IMR-90 (cell line): Measurements from ENCODE around the gene BACH1. TPM values are rescaled to one million over a fixed set of nuclear protein-coding genes. Genes with fewer than 3 reads are reported as not detected.

Source experiments
- ATAC-seq: fragments of 200-7000 bp; cut with Tn5 transposase; 2 replicates; pipeline ENCODE4 v1.9.1; 2020; ENCODE audit warnings: low read depth, mild to moderate bottlenecking, moderate library complexity
- BruUV-seq: library from RNA; stranded (reverse); fragments of 400-500 nt; replicated peaks from 2 replicates; lab custom pipeline; 2021; lab: Mats Ljungman, UMichigan
- CTCF ChIA-PET: fragments of 300-600 bp; formaldehyde crosslinking; extraction: SDS; loops from one replicate; lab custom pipeline; 2021; ENCODE audit warnings: antibody characterized with exemption; lab: Yijun Ruan, JAX
- POLR2A ChIA-PET: fragments of 300-600 bp; sonication (Branson Sonifier 250); formaldehyde crosslinking; loops from one replicate; lab custom pipeline; 2022; ENCODE audit warnings: antibody characterized with exemption; ENCODE audit not compliant: unreplicated experiment; lab: Charles Lee
- DNase-seq: peaks from one replicate; pipeline ENCODE4 v3.0.0; 2013
- H2AFZ ChIP-seq: replicated peaks from 2 replicates; pipeline ENCODE3; 2013; ENCODE audit warnings: low read length, mild to moderate bottlenecking; ENCODE audit not compliant: poor library complexity
- H2AK5ac ChIP-seq: 2 replicates; pipeline ENCODE4 v1.6.1; 2013; ENCODE audit warnings: low read depth, low read length, inconsistent platforms
- H2AK9ac ChIP-seq: replicated peaks from 2 replicates; pipeline ENCODE3; 2013; ENCODE audit warnings: mild to moderate bottlenecking, low read depth, low read length, moderate library complexity; ENCODE audit not compliant: poor library complexity
- H2BK120ac ChIP-seq: 2 replicates; pipeline ENCODE4 v1.6.1; 2013; ENCODE audit warnings: low read depth, low read length, inconsistent platforms
- H2BK15ac ChIP-seq: 3 replicates; pipeline ENCODE4 v1.6.1; 2013; ENCODE audit warnings: low read depth, low read length, inconsistent platforms
- H2BK20ac ChIP-seq: 2 replicates; pipeline ENCODE4 v1.6.1; 2013; ENCODE audit warnings: low read depth, mild to moderate bottlenecking, inconsistent platforms, low read length, moderate library complexity
- H2BK5ac ChIP-seq: 2 replicates; pipeline ENCODE4 v1.6.1; 2013; ENCODE audit warnings: mild to moderate bottlenecking, low read depth, low read length, inconsistent platforms; ENCODE audit not compliant: poor library complexity, severe bottlenecking
- H3K14ac ChIP-seq: replicated peaks from 2 replicates; pipeline ENCODE4 v1.6.1; 2013; ENCODE audit warnings: low read depth, low read length, inconsistent platforms
- H3K18ac ChIP-seq: 2 replicates; pipeline ENCODE4 v1.6.1; 2013; ENCODE audit warnings: low read depth, low read length, control low read depth
- H3K23ac ChIP-seq: 2 replicates; pipeline ENCODE4 v1.6.1; 2013; ENCODE audit warnings: low read depth, low read length, inconsistent platforms
- H3K27ac ChIP-seq: 2 replicates; pipeline ENCODE4 v1.5.1; 2013; ENCODE audit warnings: mild to moderate bottlenecking, control low read depth, low read length; ENCODE audit not compliant: insufficient read depth
- H3K27me3 ChIP-seq: 2 replicates; pipeline ENCODE4 v1.6.1; 2013; ENCODE audit warnings: low read length; ENCODE audit not compliant: control insufficient read depth, insufficient read depth
- H3K36me3 ChIP-seq: 2 replicates; pipeline ENCODE4 v1.6.1; 2013; ENCODE audit warnings: low read length, mixed read lengths; ENCODE audit not compliant: control insufficient read depth, insufficient read depth
- H3K4ac ChIP-seq: 2 replicates; pipeline ENCODE4 v1.6.1; 2013; ENCODE audit warnings: low read depth, low read length, inconsistent platforms
- H3K4me1 ChIP-seq: 2 replicates; pipeline ENCODE4 v1.6.1; 2013; ENCODE audit warnings: low read length, mixed read lengths; ENCODE audit not compliant: control insufficient read depth, insufficient read depth
- H3K4me2 ChIP-seq: 2 replicates; pipeline ENCODE4 v1.6.1; 2013; ENCODE audit warnings: low read depth, mild to moderate bottlenecking, control low read depth, low read length, moderate library complexity
- H3K4me3 ChIP-seq: 2 replicates; pipeline ENCODE4 v1.5.1; 2013; ENCODE audit warnings: low read depth, mild to moderate bottlenecking, control low read depth, low read length, moderate library complexity; ENCODE audit not compliant: insufficient read depth
- H3K56ac ChIP-seq: 2 replicates; pipeline ENCODE4 v1.6.1; 2013; ENCODE audit warnings: low read length, inconsistent platforms; ENCODE audit not compliant: insufficient read depth; ENCODE audit errors: extremely low read depth
- H3K79me1 ChIP-seq, 2 experiments: 2 replicates each; pipeline ENCODE4 v1.6.1; 2013; ENCODE audit warnings: low read length in 2 of 2, inconsistent platforms in 1 of 2, low read depth in 1 of 2
- H3K9ac ChIP-seq: 2 replicates; pipeline ENCODE4 v1.6.1; 2013; ENCODE audit warnings: low read depth, low read length, control low read depth
- H3K9me1 ChIP-seq: 2 replicates; pipeline ENCODE4 v1.6.1; 2013; ENCODE audit warnings: low read length, inconsistent platforms; ENCODE audit not compliant: insufficient read depth
- H3K9me3 ChIP-seq: 2 replicates; pipeline ENCODE4 v1.6.1; 2013; ENCODE audit warnings: low read length; ENCODE audit not compliant: control insufficient read depth, insufficient read depth
- H4K20me1 ChIP-seq: 2 replicates; pipeline ENCODE4 v1.6.1; 2013; ENCODE audit warnings: low read length, inconsistent platforms; ENCODE audit not compliant: insufficient read depth
- H4K5ac ChIP-seq: 2 replicates; pipeline ENCODE4 v1.6.1; 2013; ENCODE audit warnings: mild to moderate bottlenecking, low read depth, low read length, control low read depth
- H4K8ac ChIP-seq, 2 experiments: 2 replicates each; pipeline ENCODE4 v1.6.1; 2013; ENCODE audit warnings: low read depth in 2 of 2, low read length in 2 of 2, control low read depth in 1 of 2, inconsistent platforms in 1 of 2
- H4K91ac ChIP-seq: 2 replicates; pipeline ENCODE4 v1.6.1; 2013; ENCODE audit warnings: low read depth, low read length, inconsistent platforms; ENCODE audit not compliant: insufficient read depth
- CEBPB ChIP-seq: IDR thresholded peaks from 2 replicates; pipeline ENCODE4 v1.6.1; 2012; ENCODE audit warnings: low read depth, low read length, improper control_type of control experiment
- CHD1 ChIP-seq: IDR thresholded peaks from 2 replicates; pipeline ENCODE4 v1.6.1; 2012; ENCODE audit warnings: low read depth, low read length, improper control_type of control experiment
- MAFK ChIP-seq: IDR thresholded peaks from 2 replicates; pipeline ENCODE4 v1.6.1; 2012; ENCODE audit warnings: low read depth, low read length, improper control_type of control experiment
- MXI1 ChIP-seq: IDR thresholded peaks from 2 replicates; pipeline ENCODE4 v1.6.1; 2012; ENCODE audit warnings: low read depth, mild to moderate bottlenecking, low read length, moderate library complexity, borderline replicate concordance
- RFX5 ChIP-seq: IDR thresholded peaks from 2 replicates; pipeline ENCODE4 v1.8.0; 2012; ENCODE audit warnings: low read depth, mild to moderate bottlenecking, low read length, moderate library complexity
- WGBS, 2 experiments: methylation state at CpG; one replicate each; pipeline versions ENCODE4 v1.1.5 to v1.1.7; 2013; ENCODE audit warnings: missing lambda C conversion rate in 2 of 2; ENCODE audit not compliant: insufficient read length in 1 of 2; ENCODE audit errors: extremely low coverage in 2 of 2; 5-methylcytosine and 5-hydroxymethylcytosine counted together
- dilution Hi-C: fragments of 300-500 bp; cut with HindIII; formaldehyde crosslinking; loops from one replicate; pipeline ENCODE4 v1.14.3; 2018; ENCODE audit warnings: low sequenced_read_pairs; ENCODE audit not compliant: unreplicated experiment
- in situ Hi-C: fragments of 300-500 bp; cut with MboI; formaldehyde crosslinking; loops from 3 replicates; pipeline ENCODE4 v1.14.3; 2019; ENCODE audit warnings: low sequenced_read_pairs, inconsistent platforms, mixed read lengths
- intact Hi-C: fragments of 100-400 bp; cut with micrococcal nuclease; formaldehyde crosslinking; loops from 2 replicates; pipeline ENCODE4 v1.10.0; 2022
- polyA plus RNA-seq, 3 experiments: library from polyadenylated mRNA; depleted of rRNA; stranded (reverse); fragments of >200 nt; gene quantifications; 2 replicates each; pipeline ENCODE4 v1.2.3, GENCODE V29; 2012; ENCODE audit warnings: low replicate concordance in 1 of 3
- total RNA-seq: library from RNA; depleted of rRNA; stranded (reverse); fragments of >200 nt; gene quantifications from 2 replicates; pipeline ENCODE4 v1.2.3, GENCODE V29; 2012

Gene BACH1
- total and polyA plus RNA-seq, 2 of the 4 experiments (the other 2 are of a cell fraction): 23.1 to 108 TPM

DNA sequence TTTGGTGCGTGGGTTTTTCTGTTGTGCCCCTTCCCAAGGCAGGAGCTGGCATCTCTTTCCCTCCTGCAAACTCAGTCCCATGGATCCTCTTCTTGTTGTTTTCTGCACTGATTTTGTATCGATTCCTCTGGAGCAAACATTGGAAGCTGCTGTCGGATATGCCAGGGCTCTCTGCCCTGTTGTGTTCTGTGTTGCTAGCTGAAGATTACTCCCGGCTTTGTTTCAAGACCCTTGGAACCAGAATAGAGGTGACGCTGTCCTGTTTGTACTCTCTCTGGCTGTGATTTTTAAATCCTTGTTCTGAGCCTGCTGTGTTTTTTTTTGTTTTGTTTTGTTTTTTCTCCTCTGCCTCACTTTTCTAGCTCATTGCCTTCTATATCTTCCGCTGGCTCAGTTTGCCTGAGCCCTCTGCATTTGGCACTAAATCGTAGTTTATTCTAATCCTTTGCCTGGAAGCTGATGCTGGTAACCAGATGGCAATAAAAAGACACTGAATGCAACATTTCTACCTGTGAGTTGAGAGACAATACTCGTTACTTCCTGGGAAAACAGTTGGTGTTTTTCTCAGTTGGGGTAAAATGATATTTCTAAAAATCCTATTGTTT, 67.0 kb downstream of the BACH1 start:
- ChIA-PET CTCF (interaction anchor here (0.6 to 1.1 kb wide), 3 partner anchors 74 to 202 kb away, joined by 3 to 4 read pairs (median 3); no protein-coding TSS in a partner anchor), POLR2A (interaction anchor here (0.5 kb wide), 1 partner anchor 15 kb away, joined by 3 read pairs; no protein-coding TSS in a partner anchor)
- no peak overlapping the region for H2BK20ac ChIP-seq
- no peak for DNase-seq
- no peak overlapping the region for H2AFZ ChIP-seq
- no peak overlapping the region for H3K18ac ChIP-seq
- no peaks in the 10 kb centered on the region for H4K20me1 ChIP-seq
- H4K5ac ChIP-seq: no peak overlapping the region
- H2AK9ac ChIP-seq: no peak overlapping the region
- no peak overlapping the region for H2BK120ac ChIP-seq
- H3K56ac ChIP-seq: no peak overlapping the region
- TF ChIP-seq CHD1 (no peak), MXI1 (no peak), CEBPB (no peak), MAFK (no peak), RFX5 (no peak)
- peaks cover 16% of the 10 kb centered on the region for H3K36me3 ChIP-seq
- H3K4ac ChIP-seq: no peak overlapping the region
- H3K9ac ChIP-seq: no peak overlapping the region
- no peak overlapping the region for H3K4me2 ChIP-seq
- no peak overlapping the region for H4K91ac ChIP-seq
- peaks cover 5% of the 10 kb centered on the region; the same call in 1 of the 2 replicates for H3K9me1 ChIP-seq
- intact Hi-C loops (no loop called here), dilution Hi-C loops (no loop called here), in situ Hi-C loops (no loop called here)
- ATAC-seq: no peak
- H2BK5ac ChIP-seq: no peak overlapping the region
- H2BK15ac ChIP-seq: no peak overlapping the region
- no peaks in the 10 kb centered on the region for H3K27me3 ChIP-seq
- H3K4me1 ChIP-seq: peaks cover 4% of the 10 kb centered on the region; the same call in 1 of the 2 replicates
- H3K79me1 ChIP-seq: peaks cover 18 to 31% of the 10 kb centered on the region in 2 experiments; a peak in 3 of 4 replicates
- H3K27ac ChIP-seq: no peak overlapping the region
- H3K14ac ChIP-seq: no peak overlapping the region
- 80% methylated on average over 3 of the region's 8 CpGs; no CpG with 5 or more reads in 1 of the 2 experiments for WGBS, 2 experiments
- peaks cover 4% of the 10 kb centered on the region; the same call in 1 of the 2 replicates for H3K9me3 ChIP-seq
- no TSS peak for BruUV-seq
- no peak overlapping the region for H2AK5ac ChIP-seq
- H4K8ac ChIP-seq: no peak overlapping the region
- no peak overlapping the region for H3K23ac ChIP-seq
- H3K4me3 ChIP-seq: no peak overlapping the region
